GM18508 (cell line): ENCODE measurements around the gene NTRK1.

Source experiments
- ATAC-seq: cut with Tn5 transposase; IDR thresholded peaks from one replicate; pipeline ENCODE4 v1.9.1; 2021; ENCODE audit warnings: moderate number of reproducible peaks; ENCODE audit not compliant: insufficient read depth, unreplicated experiment

Gene NTRK1

GRCh38 chr1:156854634-156855033 lies 6.0 kb upstream of the NTRK1 start:
- ATAC-seq, result no peak

GRCh38 chr1:156856282-156856785 lies 4.3 kb upstream of the NTRK1 start:
- ATAC-seq, result no peak

DNA sequence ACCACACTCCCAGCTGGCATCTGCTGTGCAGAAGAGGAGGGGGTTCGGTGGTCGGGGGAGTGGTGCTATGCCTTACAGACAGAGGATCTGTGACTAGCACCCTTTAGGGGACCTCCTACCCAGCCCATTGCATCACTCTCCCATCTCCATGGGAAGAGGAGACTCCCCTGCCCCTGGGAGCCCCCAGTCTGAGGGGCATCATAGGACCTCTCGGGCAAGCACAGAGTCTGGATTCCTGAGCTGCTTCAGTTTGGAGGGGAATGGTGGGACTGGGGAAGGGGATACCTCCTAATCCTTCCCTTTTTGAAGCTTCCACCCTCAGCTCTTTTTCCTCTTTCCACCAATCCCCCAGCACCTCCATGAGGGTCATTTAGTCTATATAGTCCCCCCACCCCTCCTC lies 3.1 kb upstream of the NTRK1 start:
- no peak for ATAC-seq

DNA sequence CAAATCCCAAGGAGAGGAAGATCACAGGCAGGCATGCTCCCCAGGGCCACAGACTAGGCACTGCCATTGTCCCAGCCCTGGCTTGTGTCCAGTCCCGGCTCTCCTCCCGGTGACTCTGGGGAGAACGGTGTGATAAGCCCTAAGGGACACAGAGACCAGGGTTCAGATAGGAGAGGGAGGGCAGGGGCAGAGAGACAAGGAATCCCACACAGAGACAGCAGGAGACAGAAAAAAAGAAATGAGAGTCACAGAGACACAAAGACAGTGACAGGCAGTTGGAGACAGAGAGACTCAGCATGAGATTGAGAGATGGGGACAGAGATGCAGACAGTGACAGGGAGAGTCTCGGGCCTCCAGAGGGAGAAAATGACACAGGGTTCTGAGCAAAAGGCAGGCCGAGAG lies 2.1 kb upstream of the NTRK1 start:
- no peak for ATAC-seq

- ATAC-seq, result no peak
Observed at GRCh38 chr1:156858959-156859522, 1.6 kb upstream of the NTRK1 start, which contains the start of gene INSRR. INSRR (minus strand) TSS chr1:156859117; CDS start chr1:156858621, 496 bp downstream.

DNA sequence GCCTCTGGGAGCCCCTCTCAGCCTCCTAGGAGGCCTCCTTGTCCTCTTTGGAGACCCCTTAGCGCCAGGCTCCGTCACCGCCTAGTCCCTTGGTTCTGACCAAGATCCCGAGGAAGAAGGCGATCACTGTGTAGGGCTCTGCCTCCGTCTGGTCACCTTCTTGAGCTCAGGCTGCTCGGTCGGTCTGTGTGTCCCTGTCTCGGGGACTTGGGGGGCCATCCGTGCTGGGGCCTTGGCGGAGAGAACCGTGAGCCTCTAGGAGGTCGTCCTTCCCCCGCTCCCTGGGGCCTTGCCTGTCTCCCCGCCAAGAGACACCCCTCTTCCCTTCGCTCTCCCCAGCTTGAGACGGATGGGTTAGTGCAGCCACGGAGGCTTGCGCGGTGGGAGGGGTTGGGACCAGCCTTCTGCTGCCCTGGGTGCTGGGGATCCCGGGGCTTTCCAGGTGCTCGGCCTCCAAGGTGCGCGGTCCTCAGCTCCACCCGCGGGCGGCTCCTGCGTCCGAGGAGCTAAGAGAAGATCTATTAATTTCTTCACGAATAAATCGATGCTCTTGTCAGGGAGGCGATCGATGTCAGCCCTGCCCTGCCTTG lies 1.0 kb upstream of the NTRK1 start:
- ATAC-seq, result no peak

DNA sequence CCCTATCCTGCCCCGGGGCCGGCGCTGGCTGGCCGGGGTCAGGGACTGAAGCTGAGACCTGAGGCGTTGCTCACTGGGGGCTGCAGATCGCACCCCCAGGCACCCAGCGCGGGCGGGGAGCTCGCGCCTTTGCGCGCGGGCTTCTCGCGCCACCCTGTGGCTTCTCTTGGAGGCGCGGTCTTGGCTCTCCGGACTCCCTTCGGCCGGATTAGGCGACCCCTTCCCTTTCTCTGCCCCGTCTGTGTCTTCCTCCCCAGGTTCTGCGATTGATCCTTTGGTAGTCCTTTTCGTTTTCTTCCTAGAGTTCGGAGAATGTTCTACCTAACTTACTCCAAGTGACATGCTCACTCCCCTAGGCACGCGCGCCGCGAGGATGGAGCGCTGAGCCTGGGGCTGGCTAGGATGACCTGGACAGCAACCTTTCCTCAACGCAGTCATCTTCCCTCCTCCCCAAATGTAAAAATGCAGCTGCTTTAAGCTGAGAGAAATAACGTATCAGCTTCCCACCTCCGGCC lies 495 bp upstream of the NTRK1 start:
- no peak for ATAC-seq

GRCh38 chr1:156862584-156862983 lies 1.9 kb downstream of the NTRK1 start:
- ATAC-seq, result no peak

- ATAC-seq, result no peak
Observed at GRCh38 chr1:156862997-156863599, 2.4 kb downstream of the NTRK1 start.

DNA sequence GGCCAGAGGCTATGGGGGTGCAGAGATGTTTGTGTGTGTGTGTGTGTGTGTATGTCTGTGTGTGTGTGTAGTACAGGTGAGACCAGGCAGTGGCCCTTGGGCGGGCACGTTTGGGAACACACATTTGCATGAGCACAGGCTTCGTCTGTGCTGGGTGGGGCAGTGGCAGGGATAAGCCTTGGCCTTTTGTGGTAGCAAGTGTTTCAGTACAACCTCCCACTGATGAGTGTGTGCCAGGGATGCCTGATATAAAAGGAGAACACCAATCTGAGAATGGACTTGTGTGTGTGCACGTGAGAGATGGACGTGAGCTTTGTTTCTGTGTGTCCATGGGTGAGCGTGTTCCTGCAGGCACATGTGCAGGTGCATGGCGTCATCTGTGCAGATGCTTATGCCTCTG lies 3.0 kb downstream of the NTRK1 start:
- no peak for ATAC-seq

- no peak for ATAC-seq
Observed at GRCh38 chr1:156864796-156865195, 4.1 kb downstream of the NTRK1 start.

GRCh38 chr1:156865258-156865657 lies 4.6 kb downstream of the NTRK1 start:
- no peak for ATAC-seq

GRCh38 chr1:156865865-156866248 lies 5.2 kb downstream of the NTRK1 start:
- ATAC-seq, result no peak

GRCh38 chr1:156866249-156866909 lies 5.7 kb downstream of the NTRK1 start:
- ATAC-seq, result no peak

GRCh38 chr1:156868341-156868740 lies 7.7 kb downstream of the NTRK1 start:
- no peak for ATAC-seq

DNA sequence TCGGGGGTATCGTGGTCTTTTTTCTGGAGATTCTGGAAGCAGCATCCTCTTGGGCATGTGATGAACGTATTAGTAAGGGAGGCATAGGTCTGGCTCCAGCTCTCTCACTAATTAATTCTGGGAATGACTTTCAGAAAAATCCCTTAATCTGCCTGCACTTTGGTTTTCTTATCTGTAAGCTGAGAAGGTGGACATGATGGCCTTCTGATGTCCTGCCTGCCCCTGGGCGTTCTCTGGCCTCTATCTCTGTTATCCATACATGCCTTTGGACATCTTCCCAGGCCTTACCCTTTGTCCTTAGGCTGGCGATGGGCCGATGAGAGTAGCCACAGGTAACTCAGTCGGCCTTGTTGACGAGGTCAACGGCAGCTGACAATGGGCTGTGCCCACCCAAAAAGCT lies 8.8 kb downstream of the NTRK1 start:
- no peak for ATAC-seq

DNA sequence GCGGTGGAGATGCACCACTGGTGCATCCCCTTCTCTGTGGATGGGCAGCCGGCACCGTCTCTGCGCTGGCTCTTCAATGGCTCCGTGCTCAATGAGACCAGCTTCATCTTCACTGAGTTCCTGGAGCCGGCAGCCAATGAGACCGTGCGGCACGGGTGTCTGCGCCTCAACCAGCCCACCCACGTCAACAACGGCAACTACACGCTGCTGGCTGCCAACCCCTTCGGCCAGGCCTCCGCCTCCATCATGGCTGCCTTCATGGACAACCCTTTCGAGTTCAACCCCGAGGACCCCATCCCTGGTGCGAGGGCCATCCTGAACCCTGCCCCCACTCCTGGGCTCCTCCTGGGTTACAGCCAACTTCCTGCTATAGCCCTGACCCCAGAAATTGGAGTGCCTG lies 13.0 kb downstream of the NTRK1 start:
- ATAC-seq, result no peak

DNA sequence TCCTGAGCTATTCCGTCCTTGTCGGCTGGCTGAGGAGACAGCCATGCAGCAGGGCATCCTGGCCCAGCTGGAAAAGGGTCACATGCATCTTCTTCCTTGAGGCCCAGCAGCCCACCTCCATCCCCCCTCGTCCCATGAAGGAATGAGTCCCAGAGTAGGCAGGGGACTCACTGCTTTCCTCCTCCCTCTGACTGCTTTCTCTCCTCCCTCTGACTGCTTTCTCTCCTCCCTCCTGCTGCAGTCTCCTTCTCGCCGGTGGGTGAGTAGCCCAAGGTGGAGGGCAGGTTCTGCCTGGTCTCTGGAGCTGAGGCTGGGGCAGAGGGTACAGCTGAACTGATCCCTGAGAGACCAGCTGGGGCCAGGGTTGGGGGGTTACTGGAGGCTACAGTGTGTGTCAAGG lies 13.5 kb downstream of the NTRK1 start:
- no peak for ATAC-seq

DNA sequence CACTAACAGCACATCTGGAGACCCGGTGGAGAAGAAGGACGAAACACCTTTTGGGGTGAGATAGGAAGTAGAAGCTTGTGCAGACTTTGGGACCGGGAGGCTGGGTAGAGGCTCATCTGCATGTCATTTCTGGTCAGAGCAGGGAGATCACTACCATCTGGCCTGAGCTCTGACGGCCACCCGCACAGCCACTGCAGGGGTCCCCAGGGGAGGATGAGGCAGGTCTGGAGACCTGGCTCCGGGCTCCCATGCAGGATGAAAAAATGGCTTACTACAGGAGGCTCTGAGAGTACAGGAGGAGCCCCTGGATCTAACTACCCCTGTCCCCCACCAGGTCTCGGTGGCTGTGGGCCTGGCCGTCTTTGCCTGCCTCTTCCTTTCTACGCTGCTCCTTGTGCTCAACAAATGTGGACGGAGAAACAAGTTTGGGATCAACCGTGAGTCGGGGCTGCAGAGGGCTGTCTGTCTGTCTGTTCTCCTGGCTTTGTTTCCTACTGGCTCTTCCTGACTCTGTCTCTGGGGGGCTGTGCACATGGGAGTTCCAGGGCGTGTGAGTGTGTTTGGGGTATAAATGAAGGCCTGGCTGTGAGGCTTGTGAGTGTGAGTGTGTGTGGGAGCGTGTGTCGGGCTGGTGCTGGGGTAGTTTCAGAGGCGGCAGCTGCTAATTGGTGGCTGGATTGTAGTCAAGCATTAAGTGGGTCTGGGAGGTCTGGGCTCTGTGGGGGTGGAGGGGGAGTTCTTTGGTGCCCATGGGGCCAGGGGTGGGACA lies 14.1 kb downstream of the NTRK1 start:
- no peak for ATAC-seq

- no peak for ATAC-seq
Observed at GRCh38 chr1:156875341-156875615, 14.6 kb downstream of the NTRK1 start.

DNA sequence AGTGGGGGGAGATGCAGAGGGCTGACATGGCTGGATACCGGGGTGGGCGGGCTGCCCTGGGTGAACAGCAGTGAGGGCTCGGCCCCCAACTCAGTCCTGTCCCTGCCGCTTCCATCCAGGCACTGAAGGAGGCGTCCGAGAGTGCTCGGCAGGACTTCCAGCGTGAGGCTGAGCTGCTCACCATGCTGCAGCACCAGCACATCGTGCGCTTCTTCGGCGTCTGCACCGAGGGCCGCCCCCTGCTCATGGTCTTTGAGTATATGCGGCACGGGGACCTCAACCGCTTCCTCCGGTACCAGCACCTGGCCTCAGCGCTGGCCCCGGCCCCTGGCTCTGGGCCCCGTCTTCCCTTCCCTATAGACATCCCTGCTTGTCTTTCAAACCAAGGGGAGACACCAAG lies 15.6 kb downstream of the NTRK1 start:
- ATAC-seq, result no peak
